Stimulated activated CD8-positive, alpha-beta memory T cell treated with anti-CD3 and anti-CD28 coated beads, Interleukin-4, amount 100 ng/mL, for 1 hour (primary cell): ENCODE measurements around the gene TMPRSS11B.
"Not testable (repeated sequence)": the region's sequence is repeated elsewhere in the genome, so short reads cannot be mapped to it uniquely, and the experiment has no call there.

Experiments used
- DNase-seq, 2 donors: peaks; one replicate each; pipeline ENCODE4 v3.0.0-alpha.2; 2020; ENCODE audit warnings: low read depth in 2 of 2, low spot score in 1 of 2

The TMPRSS11B gene

GRCh38 chr4:68228568-68228967 lies 16.9 kb downstream of the TMPRSS11B start:
- DNase-seq: no peak

- no peak for DNase-seq
These were observed 27.4 kb downstream of the TMPRSS11B start for GRCh38 chr4:68218044-68218443.

- no peak for DNase-seq
These were observed 29.0 kb downstream of the TMPRSS11B start for GRCh38 chr4:68216501-68216900.

- no peak for DNase-seq
These were observed 36.5 kb downstream of the TMPRSS11B start for GRCh38 chr4:68209003-68209402.

- DNase-seq: not testable (repeated sequence)
These were observed 51.2 kb downstream of the TMPRSS11B start for GRCh38 chr4:68194305-68194704.

- no peak for DNase-seq
These were observed 52.3 kb downstream of the TMPRSS11B start for GRCh38 chr4:68193194-68193593.

- DNase-seq: no peak
These were observed 58.3 kb downstream of the TMPRSS11B start for GRCh38 chr4:68187145-68187544.

GRCh38 chr4:68184923-68185322 lies 60.6 kb downstream of the TMPRSS11B start:
- no peak for DNase-seq

GRCh38 chr4:68183417-68183816 lies 62.1 kb downstream of the TMPRSS11B start:
- DNase-seq: no peak

- DNase-seq: no peak
These were observed 63.1 kb downstream of the TMPRSS11B start for GRCh38 chr4:68182382-68182820.

- DNase-seq: no peak
These were observed 64.5 kb downstream of the TMPRSS11B start for GRCh38 chr4:68180849-68181526.

GRCh38 chr4:68176904-68177303 lies 68.6 kb downstream of the TMPRSS11B start:
- DNase-seq: no peak
